HG03565 (cell line): ENCODE data around the gene AP2A2.
A peak's percentile ranks its signal among the peaks of the same experiment; 100 is the strongest.

Experiments used
- ATAC-seq: cut with Tn5 transposase; IDR thresholded peaks from one replicate; pipeline ENCODE4 v1.9.1; 2021; ENCODE audit warnings: mild to moderate bottlenecking, moderate library complexity; ENCODE audit not compliant: unreplicated experiment

AP2A2 gene

DNA sequence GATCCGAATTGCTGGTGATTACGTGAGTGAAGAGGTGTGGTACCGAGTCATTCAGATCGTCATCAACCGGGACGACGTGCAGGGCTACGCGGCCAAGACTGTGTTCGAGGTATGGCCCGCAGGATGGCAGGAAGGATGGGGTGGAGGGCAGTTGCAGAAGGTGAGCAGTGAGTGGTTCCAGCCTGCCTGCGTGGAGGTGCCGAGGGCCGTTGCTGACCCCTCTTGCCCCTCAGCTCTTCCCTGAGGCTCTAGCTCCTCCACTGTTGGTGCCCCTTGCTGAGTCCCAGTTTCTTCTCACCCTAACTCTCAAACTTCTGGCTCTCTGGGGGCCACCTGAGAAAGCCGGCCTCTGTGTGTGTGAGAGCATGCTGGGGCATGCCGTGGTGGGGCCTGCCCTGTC is 66.9 kb downstream of the AP2A2 start:
- no peak for ATAC-seq

DNA sequence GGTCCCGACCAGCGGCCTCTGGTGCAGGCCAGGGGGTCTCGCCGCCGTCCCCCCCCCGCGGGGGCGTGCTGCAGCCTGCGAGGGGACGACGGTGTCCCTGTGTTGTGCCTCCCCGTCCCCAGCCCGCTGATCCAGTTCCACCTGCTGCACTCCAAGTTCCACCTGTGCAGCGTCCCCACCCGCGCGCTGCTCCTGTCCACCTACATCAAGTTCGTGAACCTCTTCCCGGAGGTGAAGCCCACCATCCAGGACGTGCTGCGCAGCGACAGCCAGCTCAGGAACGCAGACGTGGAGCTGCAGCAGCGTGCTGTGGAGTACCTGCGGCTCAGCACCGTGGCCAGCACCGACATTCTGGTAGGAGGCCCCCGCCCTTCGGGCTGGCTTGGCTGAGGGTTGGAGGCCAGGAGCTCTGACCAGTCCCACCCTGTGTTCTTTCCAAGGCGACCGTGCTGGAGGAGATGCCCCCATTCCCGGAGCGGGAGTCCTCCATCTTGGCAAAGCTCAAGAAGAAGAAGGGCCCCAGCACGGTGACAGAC is 68.0 kb downstream of the AP2A2 start:
- ATAC-seq = no peak

DNA sequence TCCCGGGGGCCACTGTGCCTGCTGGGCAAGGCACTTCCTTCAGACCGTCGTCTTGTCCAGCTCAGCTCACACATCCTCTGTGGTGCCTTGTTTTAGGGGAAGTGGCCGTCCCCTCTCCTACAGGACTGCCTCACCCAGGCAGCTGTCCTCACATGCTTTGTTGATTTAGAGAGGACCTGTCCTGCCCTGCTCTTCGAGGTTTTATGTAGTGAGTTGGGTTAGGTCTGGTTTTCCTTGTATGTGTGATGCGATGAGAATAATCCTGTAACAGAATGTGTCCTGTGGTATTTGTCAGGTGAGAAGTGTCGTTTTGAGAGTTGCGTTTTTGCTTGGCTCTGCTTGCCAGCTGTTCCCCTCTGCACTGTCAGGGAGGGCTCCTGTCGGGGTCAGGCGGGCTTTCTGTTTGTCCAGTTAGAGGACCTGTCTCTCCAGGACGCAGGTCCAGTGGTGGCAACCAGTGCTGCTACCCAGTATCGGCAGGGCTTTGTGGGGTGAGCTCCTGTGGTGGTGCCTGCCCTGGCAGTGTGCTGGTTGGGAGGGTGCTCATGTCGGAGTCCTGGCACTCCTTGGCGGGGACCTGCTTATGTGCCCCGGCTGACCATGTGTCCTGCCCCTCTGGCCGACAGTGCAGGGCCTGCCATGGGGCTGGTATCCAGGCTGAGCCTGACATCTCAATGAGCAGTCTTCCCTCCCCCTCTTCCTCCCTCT is 69.5 kb downstream of the AP2A2 start:
- ATAC-seq = no peak

DNA sequence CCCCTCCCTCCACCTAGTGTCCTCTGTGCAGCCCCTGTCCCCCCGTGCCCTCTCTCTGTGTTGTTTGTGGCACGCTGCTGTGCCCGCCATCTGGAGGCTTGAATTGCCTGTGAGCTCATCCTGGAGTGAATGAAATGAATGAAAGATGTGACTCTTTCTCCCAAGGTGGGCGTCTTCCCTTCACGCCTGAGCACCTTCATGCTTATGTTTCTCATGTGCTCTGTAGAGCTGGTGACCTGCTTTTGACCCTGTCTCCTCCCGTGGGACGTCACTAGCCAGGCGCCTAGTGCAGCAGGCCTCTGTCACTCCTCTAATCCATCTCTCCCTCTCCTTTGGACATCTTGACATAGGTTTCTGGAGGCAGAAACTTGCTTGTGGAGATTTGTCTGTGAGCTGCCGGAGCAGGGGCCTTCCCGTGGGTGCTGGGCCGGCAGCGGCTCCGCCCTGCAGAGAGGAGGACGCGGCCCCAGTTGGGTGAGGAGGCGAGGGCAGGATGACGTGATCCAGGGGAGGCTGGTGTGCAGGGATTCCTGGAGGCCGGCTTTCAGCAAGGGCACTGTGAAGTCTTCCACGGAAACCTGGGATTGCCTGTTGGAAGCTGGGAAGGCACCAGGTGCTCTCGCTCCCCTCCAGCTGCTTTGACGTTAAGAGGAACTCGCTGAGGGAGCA is 70.2 kb downstream of the AP2A2 start:
- peak; percentile 65 for ATAC-seq

DNA sequence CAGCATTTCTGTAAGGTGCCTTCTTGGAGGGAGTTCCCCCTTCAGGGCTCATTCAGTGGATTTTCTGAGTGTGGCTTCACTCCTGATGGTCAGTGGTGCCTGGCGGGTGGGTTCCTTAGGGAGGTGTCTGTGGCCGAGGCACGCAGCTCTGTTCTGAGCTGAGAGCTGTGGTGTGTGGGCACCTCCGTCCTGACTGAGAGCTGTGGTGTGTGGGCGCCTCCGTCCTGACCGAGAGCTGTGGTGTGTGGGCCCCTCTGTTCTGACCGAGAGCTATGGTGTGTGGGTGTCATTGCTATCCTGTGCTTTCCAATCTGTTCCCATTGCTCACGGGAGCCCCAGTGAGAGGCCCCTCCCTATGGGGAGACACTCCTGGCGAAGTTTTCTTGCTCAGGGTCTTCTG is 71.0 kb downstream of the AP2A2 start:
- no peak for ATAC-seq

DNA sequence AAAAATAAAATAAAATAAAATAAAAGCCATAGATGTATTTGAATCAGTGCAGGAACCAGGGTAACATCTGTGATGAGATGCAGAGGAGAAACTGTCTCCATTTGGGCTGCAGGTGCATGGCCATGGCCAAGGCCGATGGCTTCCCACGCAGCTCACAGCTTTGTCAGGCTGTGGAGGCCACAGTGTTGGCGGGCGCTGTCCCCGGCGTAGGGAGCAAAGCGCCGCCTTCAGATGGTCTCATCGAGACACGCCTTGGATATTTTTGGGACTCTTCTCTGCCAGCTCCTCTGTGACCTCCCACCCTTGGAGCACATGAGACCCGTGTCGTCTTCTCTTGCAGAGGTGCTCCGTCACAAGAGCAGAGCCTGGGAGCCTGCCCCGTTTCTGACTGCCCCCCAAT is 72.2 kb downstream of the AP2A2 start:
- ATAC-seq = no peak

DNA sequence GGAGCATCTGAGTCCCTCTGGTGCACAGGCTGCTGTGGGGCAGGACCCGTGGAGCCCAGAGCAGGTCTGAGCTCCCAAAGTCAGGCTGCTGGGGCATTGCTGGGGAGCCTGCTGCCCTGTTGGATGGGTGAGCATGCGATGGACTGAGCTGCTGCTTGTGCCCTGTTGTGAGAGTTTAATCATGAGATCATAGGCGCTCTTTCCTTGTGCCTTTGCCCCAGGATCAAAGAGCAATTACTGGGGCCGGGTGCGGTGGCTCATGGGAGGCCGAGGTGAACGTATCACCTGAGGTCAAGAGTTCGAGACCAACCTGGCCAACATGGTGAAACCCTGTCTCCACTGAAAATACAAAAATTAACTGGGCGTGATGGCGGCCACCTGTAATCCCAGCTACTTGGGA is 73.3 kb downstream of the AP2A2 start:
- no peak for ATAC-seq

DNA sequence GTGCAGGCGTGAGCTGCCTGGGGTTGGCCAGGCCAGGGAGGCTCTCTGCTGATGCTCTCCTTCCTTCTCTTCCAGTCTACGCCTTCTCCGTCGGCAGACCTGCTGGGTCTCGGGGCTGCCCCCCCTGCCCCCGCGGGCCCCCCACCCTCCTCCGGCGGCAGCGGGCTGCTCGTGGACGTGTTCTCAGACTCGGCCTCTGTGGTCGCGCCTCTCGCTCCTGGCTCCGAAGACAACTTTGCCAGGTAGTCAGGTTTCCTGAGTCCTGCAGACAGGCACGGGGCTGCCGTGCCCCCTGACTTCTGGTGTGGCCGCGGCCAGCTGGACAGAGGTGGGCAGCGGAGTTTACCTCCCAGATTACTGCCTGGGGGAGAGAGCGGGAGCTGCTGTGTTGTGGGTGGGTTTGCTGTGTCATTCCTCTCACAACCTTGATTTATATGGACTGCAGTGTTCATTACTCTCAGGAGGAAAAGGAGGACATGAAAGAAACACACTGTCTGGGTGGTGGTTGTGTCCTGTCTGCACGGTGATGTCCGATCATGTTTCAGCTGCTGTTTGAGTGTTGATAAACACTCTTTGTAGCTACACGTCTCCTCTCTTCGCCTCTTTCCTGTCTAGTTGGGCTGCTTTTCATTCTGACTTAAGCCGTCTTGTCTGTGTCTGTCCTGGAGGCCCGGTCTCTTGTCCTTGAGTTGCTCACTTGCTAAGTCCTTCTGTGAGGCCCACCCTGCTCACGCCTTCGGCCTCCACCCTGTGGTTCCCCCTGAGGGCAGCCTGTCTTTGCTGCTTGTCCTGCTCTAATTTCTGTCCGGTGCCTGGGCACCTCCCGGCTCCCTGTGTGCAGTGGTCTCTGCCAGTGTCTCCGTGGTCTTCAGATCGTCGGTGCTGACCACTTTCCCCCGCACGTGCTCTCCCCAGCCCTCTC is 74.9 kb downstream of the AP2A2 start:
- ATAC-seq = no peak

DNA sequence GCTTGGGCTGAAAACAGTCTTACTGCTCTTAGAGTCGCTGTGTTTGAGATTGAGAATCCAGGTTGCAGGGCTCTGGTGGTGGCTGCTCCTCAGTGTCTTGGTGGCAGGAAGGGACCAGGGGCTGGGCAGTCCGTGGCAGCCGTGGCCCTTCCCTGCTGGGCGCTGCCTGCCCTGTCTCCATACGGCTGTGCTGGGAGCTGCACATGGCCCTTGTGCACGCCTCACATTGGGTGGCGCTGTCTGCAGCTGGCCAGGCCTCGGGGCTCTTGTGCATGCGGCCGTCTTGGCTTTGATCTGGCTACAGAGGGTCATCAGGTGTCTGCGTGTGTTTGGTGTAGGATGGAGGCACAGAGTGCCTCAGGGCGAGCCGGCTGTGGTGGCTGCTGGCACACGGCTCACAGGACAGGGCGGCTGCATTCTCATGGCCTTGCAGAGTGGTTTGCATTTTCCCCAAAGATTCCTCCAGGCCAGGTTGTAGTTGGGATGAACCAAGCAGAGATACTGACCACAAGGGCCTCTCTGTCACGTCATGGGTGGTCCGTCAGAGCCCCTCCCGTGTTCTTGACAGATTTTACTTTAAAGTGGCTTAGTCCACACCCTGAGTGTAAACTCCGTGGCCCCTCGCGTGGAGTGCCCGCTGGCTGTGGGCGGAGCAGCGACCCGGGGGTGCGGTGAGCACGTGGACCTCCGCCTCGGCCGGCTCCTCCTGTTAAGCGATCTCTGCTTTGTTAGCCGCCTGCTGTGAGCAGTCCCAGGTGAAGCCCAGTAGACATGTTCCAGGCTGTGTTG is 76.1 kb downstream of the AP2A2 start:
- ATAC-seq = no peak

DNA sequence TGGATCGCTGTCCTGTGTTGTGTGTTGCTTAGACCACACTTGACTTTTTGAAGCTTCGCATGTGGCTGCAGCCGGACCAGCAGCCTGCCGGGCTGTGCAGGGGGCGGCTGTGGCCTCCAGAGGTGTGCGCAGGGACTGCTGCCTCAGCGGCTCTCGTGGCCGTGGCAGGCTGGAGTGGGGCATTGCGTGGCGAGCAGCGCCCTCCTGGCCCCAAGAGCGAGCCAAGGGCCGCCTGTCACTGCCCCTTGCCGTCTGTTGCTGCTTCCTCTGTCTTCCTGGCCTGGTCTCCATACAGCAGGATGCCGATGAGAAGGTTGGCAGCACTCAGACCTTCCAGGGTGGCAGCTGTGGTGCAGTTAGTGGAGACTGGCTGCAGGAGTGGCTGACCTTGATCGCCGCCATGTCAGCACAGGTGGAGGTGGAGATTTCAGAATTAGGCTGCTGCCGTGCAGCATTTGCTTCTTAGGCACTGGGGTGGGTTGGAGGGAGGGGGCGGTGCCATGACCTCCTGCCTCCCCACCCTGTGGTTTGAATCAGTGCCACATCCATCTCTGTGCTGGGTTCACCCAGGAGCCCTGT is 76.8 kb downstream of the AP2A2 start:
- no peak for ATAC-seq

DNA sequence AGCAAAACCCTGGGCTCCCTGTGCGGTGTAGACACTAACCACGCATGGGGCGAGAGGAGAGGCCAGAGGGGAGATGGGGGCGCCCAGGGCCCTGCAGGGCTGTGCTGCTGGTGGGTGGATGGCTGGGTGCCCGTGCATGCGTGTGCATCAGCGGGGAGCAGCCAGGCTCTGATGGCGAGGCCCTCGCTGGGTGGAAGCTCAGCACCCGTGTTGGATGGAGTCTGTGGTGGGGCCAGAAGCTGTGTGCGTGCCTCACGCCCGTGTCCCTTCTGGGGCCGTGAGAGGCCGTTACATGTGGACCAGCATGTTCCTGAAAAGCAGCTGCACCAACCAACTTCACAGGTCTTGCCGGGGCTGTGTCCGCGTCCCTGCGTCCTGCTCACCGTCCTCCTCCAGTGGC is 77.5 kb downstream of the AP2A2 start:
- ATAC-seq = no peak

DNA sequence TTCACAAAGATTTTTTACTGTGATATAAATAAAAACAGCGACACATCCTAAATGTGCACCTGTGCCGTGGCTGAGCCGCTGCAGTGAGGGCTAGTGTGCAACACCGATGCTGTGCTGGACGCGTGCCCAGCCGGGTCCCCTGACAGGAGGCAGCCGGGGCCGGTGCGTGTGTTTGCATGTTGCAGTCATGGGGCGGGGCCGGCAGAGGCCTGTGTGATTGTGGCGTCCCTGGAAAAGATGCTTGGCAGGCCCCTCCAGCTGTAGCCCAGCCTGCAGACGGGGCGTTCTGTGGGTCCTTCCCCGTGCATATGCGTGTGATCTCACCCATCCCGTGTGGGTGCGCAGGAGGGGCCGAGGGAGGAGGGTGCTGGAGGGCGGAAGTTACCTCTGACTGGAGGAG is 80.3 kb downstream of the AP2A2 start:
- no peak for ATAC-seq

DNA sequence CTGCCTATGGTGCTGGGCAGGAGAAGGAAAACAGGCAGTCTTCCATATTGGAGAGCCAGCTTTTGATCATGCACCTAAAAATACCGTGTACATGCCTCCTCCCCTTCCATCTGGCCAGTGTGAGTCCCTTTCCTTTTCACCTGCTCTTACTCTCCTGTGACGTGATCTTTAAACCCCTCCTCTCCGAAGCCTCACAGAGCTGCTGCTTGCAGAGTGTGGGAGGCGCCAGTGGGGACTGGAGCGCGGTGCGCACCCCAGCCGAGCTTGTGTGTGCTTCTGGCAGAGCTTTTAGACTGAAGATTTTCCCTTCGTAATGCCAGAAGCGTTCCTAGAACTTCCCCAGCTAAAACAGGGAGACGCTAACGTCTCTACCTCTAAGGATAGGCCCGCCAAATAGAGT is 81.1 kb downstream of the AP2A2 start:
- ATAC-seq = no peak

DNA sequence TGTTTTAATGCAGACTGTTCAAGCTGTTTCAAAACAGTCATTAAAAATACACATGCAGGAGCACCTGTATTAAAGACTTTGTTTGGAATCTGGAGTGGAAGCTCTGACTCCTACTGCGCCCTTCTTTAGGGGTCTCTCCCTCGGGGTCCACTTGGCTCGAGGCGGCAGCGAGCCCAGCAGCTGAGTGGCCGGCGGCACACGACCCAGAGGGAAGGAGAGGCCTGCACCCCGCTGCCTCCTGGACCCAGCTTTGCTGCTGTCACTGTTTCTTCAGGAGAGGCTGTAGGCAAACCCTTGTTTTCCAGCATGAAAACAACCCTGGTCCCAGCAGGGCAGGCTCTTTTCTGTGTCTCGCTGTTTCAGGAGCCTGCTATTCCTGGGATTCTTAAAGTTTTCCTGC is 81.6 kb downstream of the AP2A2 start:
- no peak for ATAC-seq

DNA sequence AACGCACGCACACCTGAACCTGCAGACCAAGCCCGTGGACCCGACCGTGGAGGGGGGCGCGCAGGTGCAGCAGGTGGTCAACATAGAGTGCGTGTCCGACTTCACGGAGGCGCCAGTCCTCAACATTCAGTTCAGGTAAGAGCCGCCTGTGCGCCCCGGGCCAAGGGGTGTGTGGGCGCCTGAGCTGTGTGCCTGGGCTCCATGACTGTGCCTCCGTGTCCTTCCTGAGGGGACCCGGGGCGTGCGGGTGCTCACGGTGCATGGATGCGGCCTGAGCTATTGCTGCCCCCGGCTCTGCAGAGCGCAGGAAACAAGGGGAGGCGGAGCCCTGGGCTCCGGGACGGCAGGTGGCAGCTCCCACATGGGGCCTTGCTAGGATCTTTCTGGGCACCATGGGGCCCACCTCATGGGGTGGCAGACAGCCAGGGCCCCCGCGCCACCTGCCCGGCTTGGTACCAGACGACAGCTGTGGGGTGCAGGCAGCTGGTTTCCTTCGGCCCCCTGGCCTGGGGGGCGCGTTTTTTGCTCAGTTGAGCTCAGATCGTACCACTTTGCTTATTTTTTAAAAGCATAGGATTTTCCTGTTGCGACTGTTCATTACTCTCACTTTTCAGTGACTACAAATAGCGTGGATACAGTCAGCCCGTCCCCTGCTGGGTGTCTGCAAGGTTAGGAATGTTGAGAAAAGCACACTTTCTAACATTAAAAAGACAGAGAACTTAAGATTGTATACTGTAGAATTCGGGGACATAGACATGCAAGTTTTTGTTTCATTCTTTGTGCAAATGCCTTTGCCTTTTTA is 82.5 kb downstream of the AP2A2 start:
- no peak for ATAC-seq

DNA sequence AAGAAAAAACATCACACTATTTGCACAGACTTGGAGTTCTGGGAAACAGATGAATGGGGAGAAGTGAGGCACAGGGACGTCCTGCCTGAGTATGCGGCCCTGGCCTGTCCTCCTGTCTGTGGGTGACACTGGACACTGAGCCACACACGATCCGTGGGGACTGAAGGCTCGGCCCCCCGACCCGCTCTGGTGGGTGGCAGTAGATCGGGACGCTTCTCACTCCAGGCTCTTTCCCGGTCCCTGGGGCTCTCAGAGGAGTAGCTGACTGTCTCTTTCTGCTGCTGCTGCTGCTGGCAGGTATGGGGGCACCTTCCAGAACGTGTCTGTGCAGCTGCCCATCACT is 83.1 kb downstream of the AP2A2 start:
- no peak for ATAC-seq

DNA sequence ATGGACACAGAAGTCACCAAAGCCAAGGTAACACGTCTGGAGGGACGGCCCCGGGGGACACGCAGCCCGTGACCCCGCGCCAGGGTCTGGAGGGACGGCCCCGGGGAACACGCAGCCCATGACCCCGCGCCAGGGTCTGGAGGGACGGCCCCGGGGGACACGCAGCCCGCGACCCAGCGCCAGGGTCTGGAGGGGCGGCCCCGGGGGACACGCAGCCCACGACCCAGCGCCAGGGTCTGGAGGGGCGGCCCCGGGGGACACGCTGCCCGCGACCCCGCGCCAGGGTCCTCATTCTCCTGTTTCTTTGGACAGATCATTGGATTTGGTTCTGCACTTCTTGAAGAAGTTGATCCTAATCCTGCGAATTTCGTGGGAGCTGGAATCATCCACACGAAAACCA is 83.7 kb downstream of the AP2A2 start:
- ATAC-seq = no peak

DNA sequence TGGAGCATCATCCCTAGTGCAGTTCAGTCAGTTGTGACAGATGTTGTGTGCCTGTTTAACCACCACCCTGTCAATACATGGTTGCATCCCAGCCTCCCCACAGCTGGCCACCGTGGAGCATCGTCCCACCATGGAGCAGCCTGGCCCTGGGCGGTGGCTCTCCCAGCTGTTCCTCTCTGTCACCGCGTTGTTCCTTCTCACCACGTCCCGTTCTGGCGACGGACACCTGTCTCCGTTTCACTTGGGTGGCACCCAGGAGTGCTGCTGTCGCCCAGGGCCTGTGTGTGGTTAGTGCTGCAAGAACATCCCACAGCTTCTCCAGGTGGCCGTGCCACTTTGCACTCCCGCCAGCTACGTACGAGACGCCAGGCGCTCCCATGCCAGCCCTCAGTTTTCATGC is 84.3 kb downstream of the AP2A2 start:
- no peak for ATAC-seq

DNA sequence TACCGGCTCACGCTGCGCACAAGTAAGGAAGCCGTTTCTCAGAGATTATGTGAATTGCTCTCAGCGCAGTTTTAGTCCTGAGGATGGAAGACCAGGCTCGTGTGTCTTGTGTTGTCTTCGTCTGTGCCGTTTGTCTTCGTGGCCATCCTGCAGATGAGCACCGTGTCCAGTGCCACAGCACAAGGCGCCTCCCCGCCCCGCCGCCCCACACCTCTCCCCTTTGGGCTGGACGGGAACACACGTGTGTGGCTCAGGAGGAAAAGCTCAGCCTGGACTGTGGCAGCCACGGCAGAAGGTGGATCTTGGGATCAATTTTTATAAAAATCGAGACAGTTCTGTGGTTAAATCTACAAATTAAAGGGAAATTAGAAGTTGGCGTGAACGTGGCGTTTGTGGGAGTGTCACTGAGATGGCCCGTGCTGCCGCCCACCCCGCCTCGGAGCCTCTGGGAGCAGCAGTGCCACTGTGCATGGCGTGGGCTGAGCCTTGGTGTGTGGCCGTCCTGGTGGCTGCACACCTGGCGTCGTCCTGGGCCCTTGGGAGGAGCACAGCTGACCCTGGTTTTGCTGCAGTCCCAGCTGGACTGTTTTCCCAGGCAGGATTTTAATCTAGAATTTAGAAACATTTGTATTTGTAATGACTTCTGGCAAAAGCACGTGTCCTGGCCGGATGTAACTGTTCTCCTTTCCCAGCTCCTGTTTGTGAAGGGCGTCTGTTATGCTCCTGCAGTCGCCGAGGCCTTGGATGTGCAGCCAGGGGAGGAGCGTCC is 85.1 kb downstream of the AP2A2 start:
- ATAC-seq = no peak
